Stomach smooth muscle (tissue), 2 donors: ENCODE results near the gene CLPSL2.
"Not testable (repeated sequence)": the region's sequence is repeated elsewhere in the genome, so short reads cannot be mapped to it uniquely, and the experiment has no call there.

Experiments used
- H3K27ac ChIP-seq: one replicate; pipeline ENCODE4 v1.7.0; 2013; ENCODE audit warnings: mild to moderate bottlenecking, low read length, inconsistent platforms
- H3K27me3 ChIP-seq, 2 donors: one replicate each; pipeline ENCODE4 v1.7.0; 2013; ENCODE audit warnings: low read length in 2 of 2; ENCODE audit not compliant: insufficient read depth in 2 of 2, control insufficient read depth in 1 of 2
- H3K36me3 ChIP-seq, 2 donors: one replicate each; pipeline ENCODE4 v1.7.0; 2013; ENCODE audit warnings: low read length in 2 of 2; ENCODE audit not compliant: control insufficient read depth in 2 of 2, insufficient read depth in 2 of 2
- H3K4me1 ChIP-seq: one replicate; pipeline ENCODE4 v1.7.0; 2013; ENCODE audit warnings: low read length; ENCODE audit not compliant: control insufficient read depth, insufficient read depth
- H3K4me3 ChIP-seq, 2 donors: one replicate each; pipeline ENCODE4 v1.7.0; 2013; ENCODE audit warnings: low read length in 2 of 2
- H3K9ac ChIP-seq, 2 donors: one replicate each; pipeline ENCODE4 v1.7.0; 2013; ENCODE audit warnings: low read length in 2 of 2, mild to moderate bottlenecking in 1 of 2
- H3K9me3 ChIP-seq, 2 donors: one replicate each; pipeline ENCODE4 v1.7.0; 2013; ENCODE audit warnings: low read length in 2 of 2; ENCODE audit not compliant: control insufficient read depth in 2 of 2
- donor health status: healthy.
- donor health status: Pancreatic carcinoma.

Gene CLPSL2

DNA sequence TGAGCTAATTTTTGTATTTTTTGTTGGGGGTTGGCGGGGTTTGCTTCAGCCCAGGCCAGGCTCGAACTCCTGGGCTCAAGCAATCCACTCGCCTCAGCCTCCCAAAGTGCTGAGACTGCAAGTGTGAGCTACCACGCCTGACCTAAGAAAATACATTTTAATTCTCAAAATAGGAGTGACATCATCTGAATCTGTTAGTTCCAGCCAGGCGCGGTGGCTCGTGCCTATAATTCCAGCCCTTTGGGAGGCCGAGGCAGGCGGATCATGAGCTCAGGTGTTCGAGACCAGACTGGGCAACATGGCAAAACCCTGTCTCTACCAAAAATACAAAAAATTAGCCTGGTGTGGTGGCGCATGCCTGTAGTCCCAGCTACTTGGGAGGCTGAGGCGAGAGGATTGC lies 42.1 kb upstream of the CLPSL2 start:
- H3K4me1 ChIP-seq, result peaks cover 49% of the 10 kb centered on the region
- not testable (repeated sequence) for H3K36me3 ChIP-seq, H3K9ac ChIP-seq, H3K27me3 ChIP-seq, H3K4me3 ChIP-seq, H3K27ac ChIP-seq, H3K9me3 ChIP-seq

GRCh38 chr6:35735452-35735851 lies 40.9 kb upstream of the CLPSL2 start:
- no peaks in the 10 kb centered on the region for H3K27me3 ChIP-seq
- no peak overlapping the region for H3K27ac ChIP-seq
- no peaks in the 10 kb centered on the region for H3K36me3 ChIP-seq
- no peaks in the 10 kb centered on the region for H3K9me3 ChIP-seq
- peaks cover 39% of the 10 kb centered on the region for H3K4me1 ChIP-seq
- H3K4me3 ChIP-seq, result no peak overlapping the region
- no peak overlapping the region for H3K9ac ChIP-seq

GRCh38 chr6:35736253-35736894 lies 40.0 kb upstream of the CLPSL2 start:
- Histone ChIP-seq H3K36me3 (no peaks in the 10 kb centered on the region), H3K27ac (no peak overlapping the region), H3K9me3 (no peaks in the 10 kb centered on the region), H3K27me3 (no peaks in the 10 kb centered on the region), H3K9ac (no peak overlapping the region), H3K4me1 (peaks cover 32% of the 10 kb centered on the region), H3K4me3 (peak overlapping the region in 1 of 2 donors; percentile 8)

- peak within 1 kb of the TSS in 1 of 2 donors; percentile 5 for H3K9ac ChIP-seq
- H3K4me1 ChIP-seq, result peaks cover 31% of the 10 kb centered on the region
- peak within 1 kb of the TSS in 1 of 2 donors; percentile 8 for H3K4me3 ChIP-seq
- no peaks in the 10 kb centered on the region for H3K9me3 ChIP-seq
- no peaks in the 10 kb centered on the region for H3K27me3 ChIP-seq
- no peak within 1 kb of the TSS for H3K27ac ChIP-seq
- no peaks in the 10 kb centered on the region for H3K36me3 ChIP-seq
Observed at GRCh38 chr6:35736982-35737412, 39.4 kb upstream of the CLPSL2 start, which contains the start of gene ARMC12. Gene ARMC12 (plus strand): TSS chr6:35737032. CDS start chr6:35737109, 77 bp downstream.

- Histone ChIP-seq H3K9me3 (no peaks in the 10 kb centered on the region), H3K9ac (peak overlapping the region in 1 of 2 donors; percentile 5), H3K27me3 (no peaks in the 10 kb centered on the region), H3K4me1 (peaks cover 25% of the 10 kb centered on the region), H3K36me3 (no peaks in the 10 kb centered on the region), H3K27ac (no peak overlapping the region), H3K4me3 (no peak overlapping the region)
Observed at GRCh38 chr6:35737413-35738211, 38.8 kb upstream of the CLPSL2 start.

DNA sequence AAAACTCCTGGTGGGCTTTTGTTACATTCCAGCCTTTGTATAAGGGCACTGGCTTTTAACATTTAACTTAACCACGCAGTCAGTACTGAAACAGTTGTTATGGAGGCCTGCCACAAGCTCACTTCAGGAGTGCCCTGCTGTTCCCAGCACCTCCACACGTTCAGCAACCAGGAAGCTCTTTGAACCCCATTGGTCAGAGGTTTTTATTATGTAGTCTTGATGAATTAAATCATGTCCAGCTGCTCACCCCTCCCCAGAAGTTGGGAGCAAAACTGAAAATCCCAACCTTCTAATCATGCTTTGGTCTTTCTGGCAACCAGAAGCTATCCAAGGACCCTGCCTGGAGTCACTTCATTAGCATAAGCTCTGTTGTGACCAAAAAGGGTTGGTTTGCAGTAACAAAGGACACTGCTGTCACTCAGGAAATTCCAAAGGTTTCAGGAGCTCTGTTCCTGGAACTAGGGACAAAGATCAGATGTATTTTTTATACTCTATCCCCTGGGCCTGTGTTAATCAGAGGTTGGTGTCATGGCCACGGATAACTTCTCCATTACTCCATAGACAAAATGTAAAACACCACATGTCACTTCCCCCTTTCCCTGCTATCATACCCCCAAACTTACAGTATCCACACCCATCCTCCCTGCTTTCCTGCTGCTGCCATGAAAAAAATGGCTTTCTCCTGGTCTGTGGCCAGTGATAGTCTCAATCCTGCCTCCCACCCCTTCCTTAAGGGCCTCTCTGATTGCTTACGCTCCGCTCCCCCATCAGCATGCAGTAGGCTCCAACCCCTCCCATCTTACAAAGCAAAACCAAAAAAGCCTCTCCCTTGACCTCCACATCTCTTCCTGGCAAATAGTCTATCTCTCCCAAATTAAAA lies 36.5 kb upstream of the CLPSL2 start:
- no peaks in the 10 kb centered on the region for H3K27me3 ChIP-seq
- H3K36me3 ChIP-seq, result no peaks in the 10 kb centered on the region
- H3K9me3 ChIP-seq, result no peaks in the 10 kb centered on the region
- H3K9ac ChIP-seq, result no peak overlapping the region
- no peak overlapping the region for H3K27ac ChIP-seq
- H3K4me1 ChIP-seq, result peaks cover 15% of the 10 kb centered on the region
- H3K4me3 ChIP-seq, result no peak overlapping the region

- Histone ChIP-seq H3K27ac (no peak overlapping the region), H3K36me3 (no peaks in the 10 kb centered on the region), H3K9ac (no peak overlapping the region), H3K4me1 (peaks cover under 1% of the 10 kb centered on the region), H3K9me3 (no peaks in the 10 kb centered on the region), H3K4me3 (no peak overlapping the region), H3K27me3 (no peaks in the 10 kb centered on the region)
Observed at GRCh38 chr6:35742842-35743241, 33.6 kb upstream of the CLPSL2 start.

GRCh38 chr6:35745509-35745908 lies 30.9 kb upstream of the CLPSL2 start:
- Histone ChIP-seq H3K4me1 (no peaks in the 10 kb centered on the region), H3K9me3 (no peaks in the 10 kb centered on the region), H3K36me3 (no peaks in the 10 kb centered on the region), H3K9ac (no peak overlapping the region), H3K4me3 (no peak overlapping the region), H3K27me3 (no peaks in the 10 kb centered on the region), H3K27ac (no peak overlapping the region)

DNA sequence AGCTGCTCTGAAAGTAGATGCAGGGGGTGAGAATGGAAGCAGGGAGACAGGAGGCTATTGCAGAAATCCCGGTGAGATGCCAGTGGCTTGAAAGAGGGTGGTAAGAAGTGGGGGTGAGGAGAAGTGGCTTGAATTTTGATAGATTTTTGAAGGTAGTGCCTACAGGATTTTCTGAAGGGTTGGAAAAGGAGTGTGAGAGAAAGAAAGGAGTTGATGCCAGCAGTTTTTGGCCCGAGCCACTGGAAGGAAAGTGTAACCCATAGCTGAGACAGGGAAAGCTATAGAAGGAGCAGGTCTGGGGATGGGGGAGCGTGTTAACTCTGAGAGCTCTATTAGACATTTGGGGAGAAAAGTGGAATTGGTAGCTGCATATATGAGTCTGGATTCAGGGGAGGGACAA lies 29.9 kb upstream of the CLPSL2 start:
- no peaks in the 10 kb centered on the region for H3K9me3 ChIP-seq
- H3K36me3 ChIP-seq, result no peaks in the 10 kb centered on the region
- no peak overlapping the region for H3K27ac ChIP-seq
- no peaks in the 10 kb centered on the region for H3K27me3 ChIP-seq
- no peak overlapping the region for H3K4me3 ChIP-seq
- no peak overlapping the region for H3K9ac ChIP-seq
- no peaks in the 10 kb centered on the region for H3K4me1 ChIP-seq

- H3K27ac ChIP-seq, result no peak overlapping the region
- H3K9ac ChIP-seq, result no peak overlapping the region
- H3K4me3 ChIP-seq, result no peak overlapping the region
- no peaks in the 10 kb centered on the region for H3K36me3 ChIP-seq
- no peaks in the 10 kb centered on the region for H3K9me3 ChIP-seq
- no peaks in the 10 kb centered on the region for H3K4me1 ChIP-seq
- H3K27me3 ChIP-seq, result no peaks in the 10 kb centered on the region
Observed at GRCh38 chr6:35747877-35748276, 28.5 kb upstream of the CLPSL2 start.
